ENCODE results near the gene BRD2.

BRD2 gene

GRCh38 chr6:33024521-33024920 is 56.1 kb downstream of the BRD2 start:
- DNase-seq = no peak

- DNase-seq = no peak
Observed at GRCh38 chr6:33028220-33028849, 59.9 kb downstream of the BRD2 start.

- DNase-seq = no peak
Observed at GRCh38 chr6:33029328-33030184, 61.2 kb downstream of the BRD2 start.

GRCh38 chr6:33030245-33030644 is 61.9 kb downstream of the BRD2 start:
- DNase-seq = no peak
